WTC11 (cell line): ENCODE data around the gene SLC1A3. TPM values are rescaled to one million over a fixed set of nuclear protein-coding genes. Genes with fewer than 3 reads are reported as not detected.

ENCODE experiments used
- ATAC-seq: fragments of 200-7000 bp; cut with Tn5 transposase; 2 replicates; pipeline ENCODE4 v1.10.0; 2021; ENCODE audit warnings: mild to moderate bottlenecking, moderate library complexity
- CTCF ChIA-PET: fragments of 300-600 bp; sonication (Branson Sonifier 250); formaldehyde crosslinking; loops from one replicate; lab custom pipeline; 2021; ENCODE audit warnings: antibody characterized with exemption; lab: Charles Lee
- POLR2A ChIA-PET: fragments of 350-600 bp; sonication (Branson Sonifier 250); formaldehyde crosslinking; loops from one replicate; lab custom pipeline; 2021; ENCODE audit warnings: antibody characterized with exemption; lab: Charles Lee
- DNase-seq: peaks from one replicate; pipeline ENCODE4 v3.0.0; 2021; ENCODE audit warnings: low spot score
- H3K27ac Mint-ChIP-seq: 2 replicates; pipeline ENCODE4 v1.8.0; 2021; ENCODE audit warnings: mixed read lengths
- H3K27me3 Mint-ChIP-seq: 2 replicates; pipeline ENCODE4 v1.8.0; 2021; ENCODE audit warnings: low read depth, mild to moderate bottlenecking, moderate library complexity, mixed read lengths
- H3K36me3 Mint-ChIP-seq: 2 replicates; pipeline ENCODE4 v1.8.0; 2021; ENCODE audit warnings: mixed read lengths
- H3K4me1 Mint-ChIP-seq: 2 replicates; pipeline ENCODE4 v1.8.0; 2022; ENCODE audit warnings: mixed read lengths
- H3K4me3 Mint-ChIP-seq: 2 replicates; pipeline ENCODE4 v1.8.0; 2021; ENCODE audit warnings: mild to moderate bottlenecking, moderate library complexity, mixed read lengths
- H3K9me3 Mint-ChIP-seq: 2 replicates; pipeline ENCODE4 v1.8.0; 2021; ENCODE audit warnings: mixed read lengths
- CREB1 ChIP-seq: sonication (generic); formaldehyde crosslinking; IDR thresholded peaks from 2 replicates; pipeline ENCODE4 v1.8.0; 2023; ENCODE audit warnings: mild to moderate bottlenecking, missing genetic modification reagents
- CREM ChIP-seq: sonication (generic); formaldehyde crosslinking; IDR thresholded peaks from 2 replicates; pipeline ENCODE4 v1.8.1; 2022; ENCODE audit warnings: mild to moderate bottlenecking, missing genetic modification reagents, moderate library complexity
- ESRRA ChIP-seq: sonication (generic); formaldehyde crosslinking; IDR thresholded peaks from 2 replicates; pipeline ENCODE4 v1.8.1; 2022; ENCODE audit warnings: mild to moderate bottlenecking, missing genetic modification reagents, borderline replicate concordance
- IRF2 ChIP-seq: sonication (generic); formaldehyde crosslinking; IDR thresholded peaks from 2 replicates; pipeline ENCODE4 v1.8.0; 2022; ENCODE audit warnings: low read depth, missing genetic modification reagents, borderline replicate concordance
- MXD4 ChIP-seq: fragments of 250-450 bp; sonication (Bioruptor Pico); IDR thresholded peaks from 2 replicates; pipeline ENCODE4 v1.8.0; 2021; ENCODE audit warnings: mild to moderate bottlenecking, moderate library complexity, borderline replicate concordance
- NR3C1 ChIP-seq: sonication (generic); formaldehyde crosslinking; conservative IDR thresholded peaks from 2 replicates; pipeline ENCODE4 v1.8.1; 2023; ENCODE audit warnings: low read depth, mild to moderate bottlenecking, missing genetic modification reagents
- RORB ChIP-seq: fragments of 250-450 bp; sonication (Bioruptor Pico); IDR thresholded peaks from 2 replicates; pipeline ENCODE4 v1.9.0; 2021; ENCODE audit warnings: mild to moderate bottlenecking
- SMAD3 ChIP-seq: sonication (generic); formaldehyde crosslinking; IDR thresholded peaks from 2 replicates; pipeline ENCODE4 v1.8.0; 2022; ENCODE audit warnings: missing genetic modification reagents, mild to moderate bottlenecking, borderline replicate concordance
- SOX15 ChIP-seq: fragments of 250-450 bp; sonication (Bioruptor Pico); IDR thresholded peaks from 2 replicates; pipeline ENCODE4 v1.9.0; 2021; ENCODE audit warnings: mild to moderate bottlenecking
- SP1 ChIP-seq: sonication (generic); formaldehyde crosslinking; conservative IDR thresholded peaks from 2 replicates; pipeline ENCODE4 v1.8.1; 2022; ENCODE audit warnings: missing genetic modification reagents
- TCF7 ChIP-seq: sonication (generic); formaldehyde crosslinking; IDR thresholded peaks from 2 replicates; pipeline ENCODE4 v1.8.0; 2022; ENCODE audit warnings: mild to moderate bottlenecking, low read depth, missing genetic modification reagents, moderate library complexity
- TEAD4 ChIP-seq: sonication (generic); formaldehyde crosslinking; IDR thresholded peaks from 2 replicates; pipeline ENCODE4 v1.8.0; 2022; ENCODE audit warnings: mild to moderate bottlenecking, missing genetic modification reagents
- ZNF263 ChIP-seq: sonication (generic); formaldehyde crosslinking; IDR thresholded peaks from 2 replicates; pipeline ENCODE4 v1.8.1; 2022; ENCODE audit warnings: low read depth, mild to moderate bottlenecking, moderate library complexity, missing genetic modification reagents
- ZNF396 ChIP-seq: fragments of 250-450 bp; sonication (Bioruptor Pico); IDR thresholded peaks from 2 replicates; pipeline ENCODE4 v1.8.0; 2021; ENCODE audit warnings: mild to moderate bottlenecking, moderate library complexity, borderline replicate concordance
- ZNF416 ChIP-seq: fragments of 250-450 bp; sonication (Bioruptor Pico); IDR thresholded peaks from 2 replicates; pipeline ENCODE4 v1.9.0; 2021; ENCODE audit warnings: mild to moderate bottlenecking, inconsistent platforms
- total RNA-seq: library from RNA; stranded (reverse); gene quantifications from 3 replicates; pipeline ENCODE4 v1.2.3, GENCODE V29; 2021
- TF ChIP-seq, protein P1 (sequence below): sonication (generic); formaldehyde crosslinking; IDR thresholded peaks from 2 replicates; pipeline ENCODE4 v1.8.1; 2023; ENCODE audit warnings: mild to moderate bottlenecking, missing genetic modification reagents
- TF ChIP-seq, protein P2 (sequence below): sonication (generic); formaldehyde crosslinking; IDR thresholded peaks from 2 replicates; pipeline ENCODE4 v1.8.1; 2023; ENCODE audit warnings: mild to moderate bottlenecking, missing genetic modification reagents, moderate library complexity
- TF ChIP-seq, protein P3 (sequence below): fragments of 200-600 bp; IDR thresholded peaks from 2 replicates; pipeline ENCODE4 v1.8.0; 2022; ENCODE audit warnings: antibody characterized with exemption
- TF ChIP-seq, protein P4 (sequence below): sonication (generic); formaldehyde crosslinking; conservative IDR thresholded peaks from 2 replicates; pipeline ENCODE4 v1.8.1; 2022; ENCODE audit warnings: mild to moderate bottlenecking, missing genetic modification reagents
- TF ChIP-seq, protein P5 (sequence below): sonication (generic); formaldehyde crosslinking; IDR thresholded peaks from 2 replicates; pipeline ENCODE4 v1.8.1; 2023; ENCODE audit warnings: mild to moderate bottlenecking, moderate library complexity, missing genetic modification reagents
- TF ChIP-seq, protein P6 (sequence below): fragments of 250-450 bp; sonication (Bioruptor Pico); IDR thresholded peaks from 2 replicates; pipeline ENCODE4 v1.9.0; 2021; ENCODE audit warnings: mild to moderate bottlenecking
- TF ChIP-seq, protein P7 (sequence below): sonication (generic); formaldehyde crosslinking; IDR thresholded peaks from 2 replicates; pipeline ENCODE4 v1.8.0; 2022; ENCODE audit warnings: missing genetic modification reagents

The SLC1A3 gene
- total RNA-seq, 1 experiment from 2014 or later = 77.9 TPM

DNA sequence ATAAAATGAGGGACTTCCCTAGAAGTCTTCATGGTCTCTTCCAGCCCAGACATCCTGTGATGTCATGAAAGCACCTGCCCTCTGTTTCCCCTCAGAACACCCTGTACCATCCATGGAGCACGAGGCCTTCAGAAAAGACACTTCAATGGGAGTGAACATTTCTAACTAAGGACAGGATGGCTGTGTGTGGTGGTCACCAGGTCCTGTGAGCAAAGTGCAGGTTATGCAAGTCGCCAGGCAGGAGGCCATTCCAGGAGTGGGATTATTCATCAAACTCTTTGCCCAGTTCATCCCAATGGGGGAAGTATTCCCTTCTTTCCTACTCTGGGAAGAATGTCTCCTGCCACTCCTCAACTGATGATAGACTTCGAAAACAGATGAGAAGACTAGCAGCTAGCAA is 80.5 kb downstream of the SLC1A3 start:
- TF ChIP-seq, protein P1, sequence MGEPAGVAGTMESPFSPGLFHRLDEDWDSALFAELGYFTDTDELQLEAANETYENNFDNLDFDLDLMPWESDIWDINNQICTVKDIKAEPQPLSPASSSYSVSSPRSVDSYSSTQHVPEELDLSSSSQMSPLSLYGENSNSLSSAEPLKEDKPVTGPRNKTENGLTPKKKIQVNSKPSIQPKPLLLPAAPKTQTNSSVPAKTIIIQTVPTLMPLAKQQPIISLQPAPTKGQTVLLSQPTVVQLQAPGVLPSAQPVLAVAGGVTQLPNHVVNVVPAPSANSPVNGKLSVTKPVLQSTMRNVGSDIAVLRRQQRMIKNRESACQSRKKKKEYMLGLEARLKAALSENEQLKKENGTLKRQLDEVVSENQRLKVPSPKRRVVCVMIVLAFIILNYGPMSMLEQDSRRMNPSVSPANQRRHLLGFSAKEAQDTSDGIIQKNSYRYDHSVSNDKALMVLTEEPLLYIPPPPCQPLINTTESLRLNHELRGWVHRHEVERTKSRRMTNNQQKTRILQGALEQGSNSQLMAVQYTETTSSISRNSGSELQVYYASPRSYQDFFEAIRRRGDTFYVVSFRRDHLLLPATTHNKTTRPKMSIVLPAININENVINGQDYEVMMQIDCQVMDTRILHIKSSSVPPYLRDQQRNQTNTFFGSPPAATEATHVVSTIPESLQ (CRISPR knock-in tag) = no peak
- no peak for TF ChIP-seq SOX15
- TF ChIP-seq ZNF416 (CRISPR knock-in tag) = no peak
- TF ChIP-seq IRF2 (CRISPR knock-in tag) = no peak
- TF ChIP-seq CREM (CRISPR knock-in tag) = no peak
- TF ChIP-seq ZNF396 (CRISPR knock-in tag) = no peak
- TF ChIP-seq SP1 = no peak
- no peak for TF ChIP-seq CREB1
- no peak for TF ChIP-seq ESRRA (CRISPR knock-in tag)
- TF ChIP-seq, protein P2, sequence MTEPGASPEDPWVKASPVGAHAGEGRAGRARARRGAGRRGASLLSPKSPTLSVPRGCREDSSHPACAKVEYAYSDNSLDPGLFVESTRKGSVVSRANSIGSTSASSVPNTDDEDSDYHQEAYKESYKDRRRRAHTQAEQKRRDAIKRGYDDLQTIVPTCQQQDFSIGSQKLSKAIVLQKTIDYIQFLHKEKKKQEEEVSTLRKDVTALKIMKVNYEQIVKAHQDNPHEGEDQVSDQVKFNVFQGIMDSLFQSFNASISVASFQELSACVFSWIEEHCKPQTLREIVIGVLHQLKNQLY (CRISPR knock-in tag) = no peak
- TF ChIP-seq, all 79 proteins: peak for 0
- DNase-seq (no peak), ATAC-seq (no peak)
- ChIA-PET CTCF (no interaction called here), POLR2A (no interaction called here)
- H3K27me3 Mint-ChIP-seq = peaks cover 7% of the 10 kb centered on the region
- H3K4me3 Mint-ChIP-seq = no peak overlapping the region
- H3K4me1 Mint-ChIP-seq = peaks cover 27% of the 10 kb centered on the region
- H3K9me3 Mint-ChIP-seq = no peaks in the 10 kb centered on the region
- peaks cover 22% of the 10 kb centered on the region for H3K36me3 Mint-ChIP-seq
- H3K27ac Mint-ChIP-seq = no peak overlapping the region

DNA sequence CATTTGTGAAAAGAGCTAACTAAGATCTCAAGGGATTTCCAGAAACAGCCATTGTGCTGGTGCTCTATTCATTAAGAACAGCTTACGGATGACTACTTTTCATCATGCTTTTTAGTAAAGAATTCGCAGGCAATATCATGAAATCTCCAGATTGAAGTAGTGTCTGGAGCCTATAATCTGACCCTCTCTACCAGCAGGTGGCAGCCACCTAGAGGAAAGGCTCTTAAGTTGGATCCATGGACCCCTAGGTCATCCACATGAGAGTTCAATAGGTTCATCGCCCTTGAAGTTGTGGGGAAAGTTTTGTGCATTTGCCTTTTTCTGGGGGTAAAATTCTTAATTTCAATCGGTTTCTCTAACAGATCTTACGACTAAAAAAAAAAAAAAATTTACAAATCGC is 82.3 kb downstream of the SLC1A3 start:
- CTCF ChIA-PET = interaction anchor here (2.9 kb wide), 1 partner anchor 81 kb away, joined by 8 read pairs; no protein-coding TSS in a partner anchor
- Mint-ChIP-seq H3K27me3 (peaks cover 24% of the 10 kb centered on the region), H3K9me3 (no peaks in the 10 kb centered on the region), H3K4me1 (peaks cover 32% of the 10 kb centered on the region), H3K4me3 (no peak overlapping the region), H3K27ac (no peak overlapping the region), H3K36me3 (peaks cover 20% of the 10 kb centered on the region)
- DNase-seq (peak; percentile 34), ATAC-seq (no peak)
- TF ChIP-seq, protein P3, sequence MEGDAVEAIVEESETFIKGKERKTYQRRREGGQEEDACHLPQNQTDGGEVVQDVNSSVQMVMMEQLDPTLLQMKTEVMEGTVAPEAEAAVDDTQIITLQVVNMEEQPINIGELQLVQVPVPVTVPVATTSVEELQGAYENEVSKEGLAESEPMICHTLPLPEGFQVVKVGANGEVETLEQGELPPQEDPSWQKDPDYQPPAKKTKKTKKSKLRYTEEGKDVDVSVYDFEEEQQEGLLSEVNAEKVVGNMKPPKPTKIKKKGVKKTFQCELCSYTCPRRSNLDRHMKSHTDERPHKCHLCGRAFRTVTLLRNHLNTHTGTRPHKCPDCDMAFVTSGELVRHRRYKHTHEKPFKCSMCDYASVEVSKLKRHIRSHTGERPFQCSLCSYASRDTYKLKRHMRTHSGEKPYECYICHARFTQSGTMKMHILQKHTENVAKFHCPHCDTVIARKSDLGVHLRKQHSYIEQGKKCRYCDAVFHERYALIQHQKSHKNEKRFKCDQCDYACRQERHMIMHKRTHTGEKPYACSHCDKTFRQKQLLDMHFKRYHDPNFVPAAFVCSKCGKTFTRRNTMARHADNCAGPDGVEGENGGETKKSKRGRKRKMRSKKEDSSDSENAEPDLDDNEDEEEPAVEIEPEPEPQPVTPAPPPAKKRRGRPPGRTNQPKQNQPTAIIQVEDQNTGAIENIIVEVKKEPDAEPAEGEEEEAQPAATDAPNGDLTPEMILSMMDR = peak; percentile 11; the same call in 1 of the 2 replicates
- TF ChIP-seq TEAD4 = no peak
- POLR2A ChIA-PET = interaction anchor here (1.1 kb wide), 1 partner anchor 81 kb away, joined by 3 read pairs; no protein-coding TSS in a partner anchor

DNA sequence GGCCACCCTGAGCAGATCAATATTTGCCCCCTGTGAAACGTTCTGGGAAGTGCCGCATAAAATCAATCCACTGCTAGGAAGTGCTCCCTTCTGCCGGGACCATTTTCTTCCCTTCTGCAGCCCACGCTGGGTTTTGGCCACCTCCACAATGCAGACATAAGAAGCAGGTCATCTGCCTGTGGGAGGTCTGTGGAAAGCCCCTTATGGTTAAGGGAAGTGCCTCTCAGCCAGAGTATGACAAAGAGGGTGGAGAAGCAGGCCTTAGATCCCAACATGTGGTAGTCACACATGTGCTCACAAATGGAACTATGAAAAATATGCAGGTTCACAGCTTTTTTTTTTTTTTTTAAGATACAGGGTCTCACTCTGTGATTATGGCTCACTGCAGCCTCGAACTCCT is 82.8 kb downstream of the SLC1A3 start:
- POLR2A ChIA-PET = interaction anchor here (1.1 kb wide), 1 partner anchor 82 kb away, joined by 3 read pairs; no protein-coding TSS in a partner anchor
- Mint-ChIP-seq H3K4me3 (peak overlapping the region; percentile 76), H3K27me3 (peaks cover 30% of the 10 kb centered on the region), H3K9me3 (no peaks in the 10 kb centered on the region), H3K27ac (no peak overlapping the region), H3K4me1 (peaks cover 32% of the 10 kb centered on the region), H3K36me3 (peaks cover 15% of the 10 kb centered on the region)
- DNase-seq = no peak
- no peak for ATAC-seq
- CTCF ChIA-PET = interaction anchor here (1.4 to 2.9 kb wide), 6 partner anchors 18 to 273 kb away, joined by 4 to 51 read pairs (median 7); no protein-coding TSS in a partner anchor
- TF ChIP-seq, protein P4, sequence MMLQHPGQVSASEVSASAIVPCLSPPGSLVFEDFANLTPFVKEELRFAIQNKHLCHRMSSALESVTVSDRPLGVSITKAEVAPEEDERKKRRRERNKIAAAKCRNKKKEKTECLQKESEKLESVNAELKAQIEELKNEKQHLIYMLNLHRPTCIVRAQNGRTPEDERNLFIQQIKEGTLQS (CRISPR knock-in tag) = no peak
- TF ChIP-seq NR3C1 (CRISPR knock-in tag) = no peak
- TF ChIP-seq, protein P5, sequence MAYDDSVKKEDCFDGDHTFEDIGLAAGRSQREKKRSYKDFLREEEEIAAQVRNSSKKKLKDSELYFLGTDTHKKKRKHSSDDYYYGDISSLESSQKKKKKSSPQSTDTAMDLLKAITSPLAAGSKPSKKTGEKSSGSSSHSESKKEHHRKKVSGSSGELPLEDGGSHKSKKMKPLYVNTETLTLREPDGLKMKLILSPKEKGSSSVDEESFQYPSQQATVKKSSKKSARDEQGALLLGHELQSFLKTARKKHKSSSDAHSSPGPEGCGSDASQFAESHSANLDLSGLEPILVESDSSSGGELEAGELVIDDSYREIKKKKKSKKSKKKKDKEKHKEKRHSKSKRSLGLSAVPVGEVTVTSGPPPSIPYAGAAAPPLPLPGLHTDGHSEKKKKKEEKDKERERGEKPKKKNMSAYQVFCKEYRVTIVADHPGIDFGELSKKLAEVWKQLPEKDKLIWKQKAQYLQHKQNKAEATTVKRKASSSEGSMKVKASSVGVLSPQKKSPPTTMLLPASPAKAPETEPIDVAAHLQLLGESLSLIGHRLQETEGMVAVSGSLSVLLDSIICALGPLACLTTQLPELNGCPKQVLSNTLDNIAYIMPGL = no peak
- TF ChIP-seq, protein P6, sequence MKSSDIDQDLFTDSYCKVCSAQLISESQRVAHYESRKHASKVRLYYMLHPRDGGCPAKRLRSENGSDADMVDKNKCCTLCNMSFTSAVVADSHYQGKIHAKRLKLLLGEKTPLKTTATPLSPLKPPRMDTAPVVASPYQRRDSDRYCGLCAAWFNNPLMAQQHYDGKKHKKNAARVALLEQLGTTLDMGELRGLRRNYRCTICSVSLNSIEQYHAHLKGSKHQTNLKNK (CRISPR knock-in tag) = no peak
- no peak for TF ChIP-seq MXD4 (CRISPR knock-in tag)
- TF ChIP-seq RORB (CRISPR knock-in tag) = no peak
- TF ChIP-seq, protein P7, sequence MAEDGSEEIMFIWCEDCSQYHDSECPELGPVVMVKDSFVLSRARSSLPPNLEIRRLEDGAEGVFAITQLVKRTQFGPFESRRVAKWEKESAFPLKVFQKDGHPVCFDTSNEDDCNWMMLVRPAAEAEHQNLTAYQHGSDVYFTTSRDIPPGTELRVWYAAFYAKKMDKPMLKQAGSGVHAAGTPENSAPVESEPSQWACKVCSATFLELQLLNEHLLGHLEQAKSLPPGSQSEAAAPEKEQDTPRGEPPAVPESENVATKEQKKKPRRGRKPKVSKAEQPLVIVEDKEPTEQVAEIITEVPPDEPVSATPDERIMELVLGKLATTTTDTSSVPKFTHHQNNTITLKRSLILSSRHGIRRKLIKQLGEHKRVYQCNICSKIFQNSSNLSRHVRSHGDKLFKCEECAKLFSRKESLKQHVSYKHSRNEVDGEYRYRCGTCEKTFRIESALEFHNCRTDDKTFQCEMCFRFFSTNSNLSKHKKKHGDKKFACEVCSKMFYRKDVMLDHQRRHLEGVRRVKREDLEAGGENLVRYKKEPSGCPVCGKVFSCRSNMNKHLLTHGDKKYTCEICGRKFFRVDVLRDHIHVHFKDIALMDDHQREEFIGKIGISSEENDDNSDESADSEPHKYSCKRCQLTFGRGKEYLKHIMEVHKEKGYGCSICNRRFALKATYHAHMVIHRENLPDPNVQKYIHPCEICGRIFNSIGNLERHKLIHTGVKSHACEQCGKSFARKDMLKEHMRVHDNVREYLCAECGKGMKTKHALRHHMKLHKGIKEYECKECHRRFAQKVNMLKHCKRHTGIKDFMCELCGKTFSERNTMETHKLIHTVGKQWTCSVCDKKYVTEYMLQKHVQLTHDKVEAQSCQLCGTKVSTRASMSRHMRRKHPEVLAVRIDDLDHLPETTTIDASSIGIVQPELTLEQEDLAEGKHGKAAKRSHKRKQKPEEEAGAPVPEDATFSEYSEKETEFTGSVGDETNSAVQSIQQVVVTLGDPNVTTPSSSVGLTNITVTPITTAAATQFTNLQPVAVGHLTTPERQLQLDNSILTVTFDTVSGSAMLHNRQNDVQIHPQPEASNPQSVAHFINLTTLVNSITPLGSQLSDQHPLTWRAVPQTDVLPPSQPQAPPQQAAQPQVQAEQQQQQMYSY (CRISPR knock-in tag) = no peak
- TF ChIP-seq ZNF263 (CRISPR knock-in tag) = no peak
- no peak for TF ChIP-seq ZNF396 (CRISPR knock-in tag)
- no peak for TF ChIP-seq SMAD3 (CRISPR knock-in tag)
- TF ChIP-seq TCF7 (CRISPR knock-in tag) = no peak
